Measurements from ENCODE around the gene PLBD2.
A peak's percentile ranks its signal among the peaks of the same experiment; 100 is the strongest.

PLBD2 gene, protein sequence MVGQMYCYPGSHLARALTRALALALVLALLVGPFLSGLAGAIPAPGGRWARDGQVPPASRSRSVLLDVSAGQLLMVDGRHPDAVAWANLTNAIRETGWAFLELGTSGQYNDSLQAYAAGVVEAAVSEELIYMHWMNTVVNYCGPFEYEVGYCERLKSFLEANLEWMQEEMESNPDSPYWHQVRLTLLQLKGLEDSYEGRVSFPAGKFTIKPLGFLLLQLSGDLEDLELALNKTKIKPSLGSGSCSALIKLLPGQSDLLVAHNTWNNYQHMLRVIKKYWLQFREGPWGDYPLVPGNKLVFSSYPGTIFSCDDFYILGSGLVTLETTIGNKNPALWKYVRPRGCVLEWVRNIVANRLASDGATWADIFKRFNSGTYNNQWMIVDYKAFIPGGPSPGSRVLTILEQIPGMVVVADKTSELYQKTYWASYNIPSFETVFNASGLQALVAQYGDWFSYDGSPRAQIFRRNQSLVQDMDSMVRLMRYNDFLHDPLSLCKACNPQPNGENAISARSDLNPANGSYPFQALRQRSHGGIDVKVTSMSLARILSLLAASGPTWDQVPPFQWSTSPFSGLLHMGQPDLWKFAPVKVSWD
- total RNA-seq, result 8.1 reads per million, percentile 28 among the genes with 10 or more reads in this experiment

DNA sequence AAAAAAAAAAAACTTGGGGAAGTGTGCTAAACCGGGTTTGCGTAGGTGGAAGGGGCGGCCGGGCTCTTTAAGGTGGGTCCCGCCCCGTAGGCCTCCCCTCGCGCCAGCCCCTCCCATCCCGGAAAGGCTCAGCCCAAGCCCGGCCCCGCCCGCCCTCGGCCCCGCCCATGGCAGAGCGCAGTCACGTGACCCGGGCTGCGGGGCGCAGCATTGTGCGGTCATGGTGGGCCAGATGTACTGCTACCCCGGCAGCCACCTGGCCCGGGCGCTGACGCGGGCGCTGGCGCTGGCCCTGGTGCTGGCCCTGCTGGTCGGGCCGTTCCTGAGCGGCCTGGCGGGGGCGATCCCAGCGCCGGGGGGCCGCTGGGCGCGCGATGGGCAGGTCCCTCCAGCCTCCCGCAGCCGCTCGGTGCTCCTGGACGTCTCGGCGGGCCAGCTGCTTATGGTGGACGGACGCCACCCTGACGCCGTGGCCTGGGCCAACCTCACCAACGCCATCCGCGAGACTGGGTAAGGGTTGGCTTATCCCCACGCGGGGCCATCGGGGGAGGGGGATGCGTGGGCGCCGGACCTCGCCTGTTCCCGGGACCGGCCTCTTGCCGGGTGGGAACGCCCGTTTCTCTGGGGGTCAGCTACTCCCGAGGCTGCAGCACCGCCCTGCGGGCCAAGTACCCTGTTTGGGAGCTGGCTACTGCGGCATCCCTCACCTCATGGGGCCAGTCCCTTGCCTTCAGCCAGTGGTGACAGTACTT, at the start of gene PLBD2:
TSS of gene PLBD2 (plus strand) at position 207 of the 752 bp plus-strand sequence. CDS start at position 221, 14 bp downstream.
- DNase-seq, result peak; percentile 95

DNA sequence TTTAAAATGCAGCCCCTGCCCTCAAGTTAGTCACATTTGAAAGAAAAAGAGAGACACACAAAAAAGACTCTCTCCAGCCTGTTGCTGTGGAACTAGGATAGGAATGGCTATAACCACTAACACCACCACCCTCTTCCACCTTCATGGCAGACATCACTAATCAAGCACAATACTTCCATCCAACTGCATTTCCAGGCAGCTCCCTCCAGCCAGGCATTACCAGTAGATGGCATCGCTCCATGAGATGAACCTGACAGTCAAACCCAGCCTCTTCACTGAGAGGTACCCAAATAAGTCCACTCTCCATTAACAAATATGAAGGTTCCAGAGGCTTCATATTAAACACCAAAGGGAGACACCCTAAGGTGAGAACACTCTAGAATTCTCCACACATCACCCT, 47.9 kb upstream of the PLBD2 start:
- DNase-seq, result no peak

DNA sequence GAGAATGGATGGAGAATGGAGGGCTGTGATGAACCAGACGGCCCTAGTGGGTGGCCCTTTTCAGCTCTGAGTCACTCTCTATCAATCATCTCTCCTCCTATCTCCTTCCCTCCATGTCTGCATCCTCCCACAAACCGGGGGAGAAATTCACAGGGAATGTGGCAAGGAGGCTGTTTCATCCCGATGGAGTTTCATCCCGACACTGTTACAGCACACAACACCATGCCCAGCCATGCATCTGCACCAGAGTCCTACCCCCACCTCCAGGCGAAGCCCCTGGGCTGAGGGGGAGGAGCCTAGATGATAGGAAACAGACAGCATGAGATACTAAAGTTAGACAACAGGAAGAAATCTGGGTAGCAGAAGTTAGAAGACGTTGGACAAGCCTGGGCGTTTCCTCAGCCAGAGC, 44.3 kb upstream of the PLBD2 start:
- no peak for DNase-seq

DNA sequence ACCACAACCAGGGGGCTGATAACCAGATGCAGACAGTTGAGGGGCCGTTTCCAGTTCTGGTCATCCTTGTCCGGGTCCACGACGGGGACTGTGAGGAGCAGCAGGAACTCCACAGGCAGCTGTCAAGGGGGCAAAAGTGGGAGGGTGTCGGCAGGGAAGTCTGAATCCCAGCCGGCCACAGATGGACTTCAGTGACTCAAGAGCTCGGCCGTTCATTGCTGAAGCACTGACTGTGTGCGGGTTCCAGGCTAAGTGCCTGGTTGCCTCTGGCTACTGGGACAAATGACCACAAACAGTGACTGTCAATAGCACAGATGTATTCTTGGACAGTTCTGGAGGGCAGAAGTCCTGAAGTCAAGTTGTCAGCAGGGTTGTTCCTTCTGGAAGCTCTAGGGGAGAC, 43.0 kb upstream of the PLBD2 start:
- no peak for DNase-seq

DNA sequence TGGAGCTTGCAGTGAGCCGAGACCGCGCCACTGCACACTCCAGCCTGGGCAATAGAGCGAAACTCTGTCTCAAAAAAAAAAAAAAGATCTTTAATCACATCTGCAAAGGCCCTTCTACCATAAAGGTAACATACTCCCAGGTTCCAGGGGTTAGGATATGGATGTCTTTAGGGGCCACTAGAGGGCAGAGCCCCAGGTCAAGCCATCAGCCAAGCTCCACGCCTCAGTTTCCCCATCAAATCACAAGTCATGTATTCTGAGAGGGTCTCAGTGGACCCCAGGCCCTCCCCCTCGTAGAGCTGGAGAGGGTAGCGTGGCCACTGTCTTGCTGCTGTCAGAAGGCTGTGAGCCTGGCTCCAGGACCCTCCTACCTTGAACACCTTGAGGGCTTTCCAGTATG, 42.2 kb upstream of the PLBD2 start:
- no peak for DNase-seq

DNA sequence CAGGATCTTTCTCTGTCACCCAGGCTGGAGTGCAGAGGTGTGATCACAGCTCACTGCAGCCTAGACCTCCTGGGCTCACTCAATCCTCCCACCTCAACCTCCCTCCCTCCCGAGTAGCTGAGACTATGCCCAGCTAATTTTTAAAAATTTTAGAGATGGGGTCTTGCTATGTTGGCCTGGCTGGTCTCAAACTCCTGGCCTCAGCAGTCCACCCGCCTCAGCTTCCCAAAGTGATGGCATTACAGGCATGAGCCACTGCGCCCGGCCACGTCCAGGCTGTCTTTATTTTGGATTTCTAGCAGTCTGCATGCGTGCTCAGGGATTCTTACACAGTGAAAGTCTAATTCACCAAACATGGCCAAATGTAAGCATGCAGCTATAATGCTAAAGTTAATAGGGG, 41.3 kb upstream of the PLBD2 start:
- DNase-seq, result no peak

DNA sequence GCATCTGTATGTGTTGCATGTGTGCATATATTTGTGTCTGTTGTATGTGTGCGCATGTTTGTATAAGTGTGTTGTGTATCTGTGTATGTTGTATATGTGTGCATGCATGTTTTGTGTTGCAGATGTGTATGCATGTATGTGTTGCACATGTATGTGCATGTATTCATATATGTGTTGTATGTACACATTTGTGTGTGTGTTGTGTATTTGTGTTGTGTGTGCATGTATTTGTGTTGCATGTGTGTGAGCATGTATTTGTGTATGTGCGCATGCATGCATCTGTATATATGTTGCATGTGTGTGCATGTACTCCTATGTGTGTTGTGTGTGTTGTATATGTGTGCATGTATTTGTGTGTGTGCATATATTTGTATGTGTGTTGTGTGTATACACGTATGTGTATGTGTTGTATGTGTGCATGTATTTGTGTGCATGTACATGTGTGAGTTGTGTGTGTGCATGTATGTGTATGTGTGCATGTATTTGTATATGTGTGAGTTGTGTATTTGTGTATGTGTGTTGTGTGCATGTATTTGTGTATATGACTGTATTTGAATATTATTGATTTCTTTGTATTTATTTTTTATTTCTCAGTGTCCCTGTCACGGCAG, 40.2 kb upstream of the PLBD2 start:
- DNase-seq, result no peak

DNA sequence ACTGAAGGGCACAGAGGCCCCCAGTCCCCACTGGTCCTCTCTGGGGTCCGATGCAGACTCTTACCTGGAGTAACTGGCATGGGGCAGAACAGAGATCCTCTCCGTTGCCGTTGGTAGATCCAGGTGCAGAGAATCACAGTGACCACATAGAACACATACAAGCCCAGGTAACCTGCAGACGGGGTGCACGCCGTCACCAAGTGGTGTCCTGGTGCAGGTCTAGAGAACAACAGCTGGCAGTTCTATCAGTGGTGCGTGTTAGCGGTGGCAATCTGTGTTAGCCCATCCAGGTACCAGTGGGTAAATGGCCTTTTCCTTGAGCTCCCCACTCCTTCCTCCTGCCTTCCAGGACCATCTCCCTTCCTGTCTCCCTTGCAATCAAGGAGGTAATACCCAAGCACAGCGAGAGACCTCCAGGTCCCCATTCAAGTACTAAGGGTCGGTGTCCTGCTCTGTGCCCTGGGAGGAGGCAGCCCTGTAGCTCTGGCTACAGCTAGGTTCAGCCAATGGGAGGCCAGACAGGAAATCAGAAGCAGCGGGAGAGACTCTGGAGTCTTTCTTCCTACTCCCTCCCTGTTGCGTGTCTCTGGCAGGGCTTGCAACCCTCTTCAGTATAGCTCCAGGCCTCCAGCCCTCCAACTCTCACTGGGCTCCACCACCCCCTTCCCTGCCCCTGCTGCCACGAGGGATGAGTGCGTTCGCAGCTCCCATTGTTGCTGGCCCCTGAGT, 39.3 kb upstream of the PLBD2 start:
- DNase-seq, result no peak

DNA sequence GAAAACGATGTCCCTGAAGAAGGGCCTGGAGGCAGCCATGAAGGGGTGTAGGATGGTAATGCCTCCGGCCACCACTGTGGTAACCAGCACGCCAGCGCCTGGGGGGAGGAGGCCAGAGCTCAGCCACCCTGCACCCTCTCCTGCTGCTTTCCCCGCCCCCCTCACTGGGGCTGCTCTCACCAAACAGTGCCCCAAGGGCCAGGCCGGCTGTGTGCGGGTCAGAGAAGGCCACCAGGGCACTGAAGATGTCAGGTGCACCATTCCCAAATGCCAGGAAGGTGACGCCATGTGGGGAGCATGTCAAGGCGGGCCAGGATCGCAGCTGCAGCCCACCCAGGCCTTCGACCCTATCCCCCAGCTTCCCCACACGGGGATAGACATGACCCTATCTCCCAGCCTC, 38.0 kb upstream of the PLBD2 start:
- DNase-seq, result no peak

DNA sequence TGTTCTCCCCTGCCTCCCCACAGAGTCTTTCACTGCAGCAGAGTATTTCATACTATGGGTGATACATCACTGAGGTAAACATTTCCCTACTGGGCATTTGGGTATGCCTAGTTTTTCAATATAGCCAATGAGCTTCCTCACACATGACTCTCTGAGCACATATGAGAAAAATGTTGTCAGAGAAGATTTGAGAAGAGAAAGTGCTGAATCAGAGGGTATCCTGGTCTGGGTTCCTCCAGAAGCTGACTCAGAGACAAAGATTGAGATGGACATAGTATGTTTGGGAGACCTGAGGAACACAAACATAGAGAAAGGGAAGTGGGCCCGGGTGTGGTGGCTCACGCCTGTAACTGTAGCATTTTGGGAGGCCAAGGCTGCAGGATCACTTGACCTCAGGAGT, 36.0 kb upstream of the PLBD2 start:
- no peak for DNase-seq

DNA sequence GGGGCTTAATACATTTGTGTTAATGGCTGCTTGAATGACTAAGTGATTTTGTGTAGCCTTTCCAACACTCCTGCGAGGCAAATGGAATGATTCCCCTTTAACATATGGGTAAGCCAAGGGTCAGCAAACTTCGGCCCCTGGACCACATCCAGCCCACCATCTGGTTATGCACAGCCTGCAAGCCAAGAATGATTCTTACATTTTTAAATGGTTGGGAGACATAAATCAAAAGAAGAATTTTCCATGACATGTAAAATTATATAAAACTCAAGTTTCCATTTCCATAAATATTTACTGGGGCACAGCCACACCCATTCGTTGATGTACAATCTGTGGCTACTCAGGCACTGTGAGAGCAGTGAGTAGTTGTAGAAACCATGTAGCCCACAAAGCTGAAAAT, 32.5 kb upstream of the PLBD2 start:
- no peak for DNase-seq

DNA sequence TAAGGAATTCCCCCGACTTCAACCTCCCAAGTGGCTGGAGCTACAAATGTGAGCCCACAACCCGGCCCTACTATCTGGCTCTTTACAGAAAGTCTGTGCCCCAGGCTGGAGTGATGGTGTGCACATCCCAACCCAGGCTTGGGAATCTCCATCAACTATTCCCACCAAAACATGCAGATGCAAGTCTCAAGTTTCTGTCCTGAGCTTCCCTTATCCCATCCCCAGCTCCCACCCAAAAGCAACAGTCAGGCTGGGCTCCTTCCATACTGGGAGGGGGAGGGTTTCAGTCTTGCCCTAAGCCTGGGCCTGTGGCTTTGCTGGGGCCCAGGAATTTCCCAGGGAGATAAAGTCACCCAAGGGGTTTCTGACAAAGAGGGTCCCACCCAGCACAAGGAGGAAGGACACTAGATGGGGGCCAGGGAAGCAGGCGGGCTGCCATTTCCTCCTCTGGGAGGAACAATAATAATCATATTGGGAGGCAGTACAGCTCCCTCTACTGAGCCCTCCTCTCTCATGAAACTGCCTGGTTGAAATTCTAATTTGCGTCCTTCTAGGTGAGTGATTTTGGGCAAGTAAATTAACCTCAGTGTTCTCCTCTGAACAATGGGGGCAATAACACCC, 31.5 kb upstream of the PLBD2 start:
- DNase-seq, result no peak

DNA sequence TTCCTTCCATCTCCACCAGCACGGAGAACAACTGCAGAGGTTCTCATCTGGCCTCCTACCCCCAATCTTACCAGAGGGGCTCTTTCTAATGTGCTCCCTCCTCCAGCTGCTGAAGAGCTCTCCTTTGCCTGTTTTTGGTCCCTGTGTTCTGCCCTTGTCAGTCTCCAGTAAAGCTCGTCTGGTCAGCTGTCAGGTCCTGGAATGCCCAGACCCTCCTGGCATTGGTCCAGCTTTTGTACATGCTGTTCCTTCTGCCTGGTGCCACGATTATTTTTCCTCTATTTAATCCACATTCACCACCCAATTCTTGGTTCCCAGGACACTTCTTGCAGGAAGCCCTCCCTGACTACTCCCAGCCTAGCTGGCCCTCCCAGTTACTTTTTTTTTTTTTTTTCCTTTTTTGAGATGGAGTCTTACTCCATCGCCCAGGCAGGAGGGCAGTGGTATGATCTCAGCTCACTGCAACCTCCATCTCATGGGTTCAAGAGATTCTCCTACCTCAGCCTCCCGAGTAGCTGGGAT, 30.0 kb upstream of the PLBD2 start:
- no peak for DNase-seq

DNA sequence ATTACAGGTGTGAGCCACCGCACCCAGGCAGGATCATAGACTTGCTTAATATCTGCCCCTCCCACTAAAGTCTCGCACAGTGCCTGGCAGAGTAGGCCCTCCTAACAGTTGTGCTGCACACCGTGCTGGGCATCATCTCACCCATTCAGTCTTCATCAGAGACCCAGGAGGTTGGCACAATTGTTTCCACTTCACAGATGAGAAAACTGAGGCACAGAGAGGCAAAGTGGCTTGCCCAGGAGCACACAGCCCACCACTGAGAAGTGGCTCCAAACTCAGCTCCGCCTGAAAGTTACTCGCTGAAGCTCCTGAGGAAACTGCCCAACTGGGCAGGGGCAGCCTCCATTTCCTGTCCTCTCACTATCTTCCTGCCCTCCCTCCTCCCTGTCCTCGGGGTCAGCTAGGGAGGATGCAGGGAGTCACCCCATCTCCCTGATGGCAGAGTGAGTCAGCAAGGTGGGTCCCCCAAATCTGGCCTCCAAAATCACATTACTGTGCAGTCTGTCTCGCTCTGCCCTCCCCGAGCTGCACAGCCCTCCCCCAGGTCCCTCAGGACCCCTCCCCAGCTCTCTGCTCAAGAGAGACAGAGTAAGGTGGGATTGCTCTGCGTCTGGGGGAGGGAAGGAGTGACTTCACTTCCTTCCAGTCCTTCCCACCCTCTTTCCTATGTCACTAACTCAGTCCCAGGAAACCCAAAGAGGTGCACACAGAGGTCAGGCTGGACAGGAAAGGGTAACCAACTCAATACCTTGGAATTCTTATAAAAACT, 29.2 kb upstream of the PLBD2 start:
- no peak for DNase-seq

DNA sequence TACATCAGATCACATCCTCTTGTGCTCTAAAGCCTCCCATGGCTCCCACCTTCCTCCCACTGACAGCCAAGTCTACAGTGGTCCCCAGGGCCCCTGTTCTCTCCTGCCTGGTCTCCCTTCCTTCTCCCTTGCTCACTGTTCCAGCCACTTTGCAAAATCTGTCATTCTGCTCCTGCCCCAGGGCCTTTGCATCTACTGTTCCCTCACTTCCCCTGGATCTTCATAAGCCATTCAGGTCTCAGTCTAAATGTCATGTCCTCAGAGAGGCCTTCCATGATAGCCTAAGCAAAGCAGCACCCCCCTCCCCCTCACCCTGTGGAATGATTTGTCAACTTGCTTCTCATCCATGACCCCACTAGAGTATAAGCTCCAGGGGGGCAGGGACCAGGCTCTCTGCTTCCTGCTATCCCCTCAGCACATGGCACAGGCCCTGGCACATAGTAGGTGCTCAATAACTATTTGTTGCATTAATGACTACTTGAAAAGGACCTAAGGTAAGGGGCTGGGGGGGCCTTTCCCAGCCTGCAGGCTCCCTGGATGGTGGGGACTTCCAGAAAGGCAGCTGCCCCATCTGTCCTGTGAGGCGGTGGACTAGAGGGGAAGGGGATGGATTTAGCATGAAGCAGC, 28.5 kb upstream of the PLBD2 start:
- DNase-seq, result no peak

DNA sequence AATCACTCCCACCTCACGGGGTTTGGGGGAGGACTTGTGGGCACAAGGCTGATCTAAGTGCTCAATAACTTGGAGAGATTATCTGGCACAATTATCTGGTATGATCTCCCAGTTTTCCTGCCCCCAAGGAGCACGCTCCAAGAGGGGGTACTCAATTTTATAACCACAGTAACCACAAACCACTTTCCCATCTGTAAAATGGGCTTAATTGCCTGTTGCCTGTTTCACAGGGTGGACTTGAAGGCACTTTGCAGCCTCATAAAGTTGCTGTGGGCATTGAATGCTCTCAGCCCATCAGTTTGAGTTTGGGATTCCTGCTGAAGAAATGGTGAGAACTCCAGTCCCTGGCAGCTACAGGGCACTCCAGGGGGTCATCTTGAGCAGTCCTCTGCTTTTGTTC, 27.9 kb upstream of the PLBD2 start:
- no peak for DNase-seq

DNA sequence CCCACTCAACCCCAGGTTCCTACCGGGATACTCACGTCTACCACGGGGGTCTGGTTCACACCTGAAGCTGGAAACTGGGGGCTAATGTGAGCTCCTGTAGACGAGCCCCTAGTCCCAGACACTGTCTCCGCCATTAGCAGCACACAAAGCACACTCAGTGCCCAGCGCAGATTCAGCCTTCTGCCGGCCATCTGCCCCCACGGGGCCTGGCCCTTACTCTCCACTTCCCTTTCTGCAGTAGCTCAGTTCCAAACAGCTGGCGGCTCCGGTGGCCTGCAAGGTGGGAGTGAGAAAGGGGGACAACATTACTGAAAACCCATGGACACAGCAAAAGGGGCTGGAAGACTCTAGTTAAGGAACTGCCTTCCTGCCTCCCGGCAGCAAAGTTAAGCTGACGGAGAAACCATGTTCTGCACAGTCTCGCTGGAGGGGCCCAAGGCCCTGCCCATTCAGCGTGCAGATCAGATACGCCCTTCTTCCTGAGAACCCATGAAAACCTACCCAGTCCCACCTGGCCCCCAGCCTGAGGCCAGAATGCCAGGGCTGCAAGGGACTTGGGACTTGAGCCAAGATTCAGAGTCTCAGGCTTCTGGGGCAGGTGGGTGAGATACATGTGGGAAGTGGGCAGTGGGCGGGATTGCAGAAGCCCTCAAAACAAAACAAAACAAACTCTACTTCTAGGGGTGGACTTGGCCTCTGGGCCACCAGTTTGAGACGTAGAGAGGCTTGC, 25.5 kb upstream of the PLBD2 start:
- no peak for DNase-seq

DNA sequence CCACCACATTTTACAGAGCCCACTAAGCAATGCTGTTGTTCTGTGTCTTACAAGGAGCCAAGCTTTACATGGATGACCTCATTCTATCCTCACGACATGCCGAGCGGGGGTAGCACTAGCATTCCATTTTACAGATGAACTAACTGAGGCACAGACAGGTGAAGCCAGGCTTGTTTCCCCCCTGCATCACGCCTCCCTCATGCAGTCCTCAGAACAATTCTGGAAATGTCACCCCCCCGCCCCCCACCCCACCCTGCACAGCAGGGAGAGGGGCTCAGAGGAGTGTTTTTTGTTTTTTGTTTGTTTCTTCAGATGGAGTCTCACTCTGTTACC, 25.0 kb upstream of the PLBD2 start:
- DNase-seq, result no peak

DNA sequence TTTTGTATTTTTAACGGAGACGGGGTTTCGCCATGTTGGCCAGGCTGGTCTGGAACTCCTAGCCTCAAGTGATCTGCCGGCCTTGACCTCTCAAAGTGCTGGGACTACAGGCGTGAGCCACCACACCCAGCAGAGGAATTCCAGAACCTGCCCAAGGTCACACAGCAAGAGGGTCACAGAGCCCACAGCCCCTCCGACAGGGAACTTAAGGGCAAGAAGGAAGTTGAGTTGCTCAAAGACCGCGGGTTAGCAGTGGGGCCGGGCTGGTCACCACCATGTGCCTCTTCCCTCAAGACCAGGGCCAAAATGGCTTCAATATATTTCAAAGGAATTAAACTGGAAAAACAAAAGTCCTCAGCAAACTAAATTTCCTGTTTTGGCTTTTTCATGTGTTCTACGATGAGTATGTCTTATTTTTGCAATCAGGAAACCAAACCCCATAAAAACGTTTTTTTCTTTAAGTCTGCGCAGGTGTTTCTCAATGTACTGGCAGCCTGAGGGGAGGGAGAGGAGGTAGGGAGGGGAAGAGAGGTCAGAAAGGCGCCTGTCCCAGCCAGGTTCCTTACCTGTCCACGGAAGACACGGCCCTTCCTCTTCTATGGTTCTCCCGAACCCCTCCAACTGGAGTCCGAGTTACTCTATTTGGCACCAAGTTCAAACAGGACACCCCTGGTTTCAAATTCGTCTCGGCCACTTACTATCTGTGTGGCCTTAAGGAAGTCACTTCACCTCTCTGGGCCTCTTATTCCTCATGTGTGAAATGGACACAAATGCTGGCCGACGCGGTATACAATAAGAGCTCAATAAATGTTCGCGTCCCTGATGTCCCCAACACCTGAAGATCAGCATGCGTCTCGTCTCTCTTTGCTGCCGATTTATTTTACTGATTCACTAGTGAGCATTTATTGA, 24.3 kb upstream of the PLBD2 start:
- DNase-seq, result no peak
